IPS-15b (cell line): ENCODE data around the gene TAF11L12.
"Not testable (repeated sequence)": the region's sequence is repeated elsewhere in the genome, so short reads cannot be mapped to it uniquely, and the experiment has no call there.

Experiments used
- H3K27me3 ChIP-seq: one replicate; pipeline ENCODE4 v1.6.1; 2013; ENCODE audit warnings: low read length; ENCODE audit not compliant: control insufficient read depth, insufficient read depth
- H3K36me3 ChIP-seq: one replicate; pipeline ENCODE4 v1.6.1; 2013; ENCODE audit warnings: low read length; ENCODE audit not compliant: control insufficient read depth, insufficient read depth
- H3K4me1 ChIP-seq: one replicate; pipeline ENCODE4 v1.6.1; 2013; ENCODE audit warnings: mild to moderate bottlenecking, low read length; ENCODE audit not compliant: control insufficient read depth, insufficient read depth
- H3K4me3 ChIP-seq: one replicate; pipeline ENCODE4 v1.5.1; 2013; ENCODE audit warnings: low read depth, low read length
- H3K9ac ChIP-seq: one replicate; pipeline ENCODE4 v1.6.1; 2013; ENCODE audit warnings: low read depth, mild to moderate bottlenecking, low read length
- H3K9me3 ChIP-seq: one replicate; pipeline ENCODE4 v1.6.1; 2013; ENCODE audit warnings: mild to moderate bottlenecking, low read length; ENCODE audit not compliant: control insufficient read depth, insufficient read depth

Gene TAF11L12

DNA sequence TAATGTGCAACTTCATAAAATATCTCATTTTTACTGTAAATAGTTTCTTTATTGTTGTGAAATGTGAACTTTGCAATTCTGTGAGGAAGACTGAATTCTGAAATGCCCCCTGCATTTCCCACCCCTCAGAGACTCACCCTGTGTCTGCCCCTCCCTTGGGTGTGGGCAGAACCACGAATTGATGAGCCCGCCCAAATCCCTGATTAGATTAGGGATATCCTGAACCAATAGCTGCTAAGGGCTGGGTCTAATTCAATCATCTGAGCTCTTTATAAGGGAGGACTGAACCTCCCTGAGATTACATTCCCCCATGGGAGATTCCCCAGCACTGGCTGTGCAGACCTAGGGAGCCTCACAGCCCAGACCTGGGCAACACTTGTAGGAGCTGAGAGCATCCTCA is at the start of gene TAF11L12:
Gene TAF11L12 (plus strand): TSS at position 301 of the 400 bp plus-strand sequence.
- H3K9ac ChIP-seq, H3K27me3 ChIP-seq, H3K4me3 ChIP-seq, H3K4me1 ChIP-seq, H3K9me3 ChIP-seq, H3K36me3 ChIP-seq: not testable (repeated sequence)

- H3K9ac ChIP-seq, H3K27me3 ChIP-seq, H3K4me3 ChIP-seq, H3K36me3 ChIP-seq, H3K4me1 ChIP-seq, H3K9me3 ChIP-seq: not testable (repeated sequence)
Measured at GRCh38 chr5:17585658-17586057, 24.5 kb upstream of the TAF11L12 start, which contains the start of gene TAF11L7. TSS of gene TAF11L7 (minus strand) at chr5:17585758.

DNA sequence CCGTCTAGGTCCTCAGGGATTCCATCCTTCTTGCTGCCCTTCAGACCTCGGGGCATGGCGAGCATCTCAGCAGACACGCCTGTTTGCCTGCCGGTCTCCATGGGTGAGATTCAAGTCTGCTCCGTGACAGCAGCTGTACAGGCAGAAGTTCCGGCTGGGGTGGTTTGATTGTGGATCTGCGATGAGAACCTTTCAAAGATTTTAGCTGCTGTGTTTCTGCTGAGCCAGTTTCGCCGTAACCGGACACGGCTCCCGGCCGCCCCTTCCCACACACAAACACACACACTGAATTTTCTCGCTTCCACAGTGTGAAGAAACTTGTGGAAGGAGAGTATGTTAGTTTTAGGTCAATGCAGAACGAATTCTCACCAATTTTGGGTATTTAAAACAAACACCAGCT is 19.3 kb upstream of the TAF11L12 start, which contains the start of gene TAF11L8:
Gene TAF11L8 (minus strand): TSS at position 101 of the 400 bp plus-strand sequence.
- H3K4me3 ChIP-seq, H3K4me1 ChIP-seq, H3K27me3 ChIP-seq, H3K9ac ChIP-seq, H3K36me3 ChIP-seq, H3K9me3 ChIP-seq: not testable (repeated sequence)

DNA sequence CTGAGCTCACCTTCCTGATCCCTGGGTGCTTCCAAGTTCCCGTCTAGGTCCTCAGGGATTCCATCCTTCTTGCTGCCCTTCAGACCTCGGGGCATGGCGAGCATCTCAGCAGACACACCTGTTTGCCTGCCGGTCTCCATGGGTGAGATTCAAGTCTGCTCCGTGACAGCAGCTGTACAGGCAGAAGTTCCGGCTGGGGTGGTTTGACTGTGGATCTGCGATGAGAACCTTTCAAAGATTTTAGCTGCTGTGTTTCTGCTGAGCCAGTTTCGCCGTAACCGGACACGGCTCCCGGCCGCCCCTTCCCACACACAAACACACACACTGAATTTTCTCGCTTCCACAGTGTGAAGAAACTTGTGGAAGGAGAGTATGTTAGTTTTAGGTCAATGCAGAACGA is 15.9 kb upstream of the TAF11L12 start, which contains the start of gene TAF11L9:
Gene TAF11L9 (minus strand): TSS at position 140 of the 400 bp plus-strand sequence.
- H3K36me3 ChIP-seq, H3K9ac ChIP-seq, H3K4me1 ChIP-seq, H3K9me3 ChIP-seq, H3K4me3 ChIP-seq, H3K27me3 ChIP-seq: not testable (repeated sequence)

GRCh38 chr5:17597728-17598127 is 12.5 kb upstream of the TAF11L12 start, which contains the start of gene TAF11L10:
TSS of gene TAF11L10 (minus strand) at chr5:17597828.
- not testable (repeated sequence) for H3K9ac ChIP-seq, H3K36me3 ChIP-seq, H3K9me3 ChIP-seq, H3K27me3 ChIP-seq, H3K4me3 ChIP-seq, H3K4me1 ChIP-seq

DNA sequence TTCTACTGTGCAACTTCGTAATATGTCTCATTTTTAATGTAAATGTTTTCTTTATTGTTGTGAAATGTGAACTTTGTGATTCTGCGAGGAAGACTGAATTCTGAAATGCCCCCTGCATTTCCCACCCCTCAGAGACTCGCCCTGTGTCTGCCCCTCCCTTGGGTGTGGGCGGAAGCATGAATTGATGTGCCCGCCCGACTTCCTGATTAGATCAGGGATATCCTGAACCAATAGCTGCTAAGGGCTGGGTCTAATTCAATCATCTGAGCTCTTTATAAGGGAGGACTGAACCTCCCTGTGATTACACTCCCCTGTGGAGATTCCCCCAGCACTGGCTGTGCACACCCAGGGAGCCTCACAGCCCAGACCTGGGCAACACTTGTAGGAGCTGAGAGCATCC is 6.3 kb upstream of the TAF11L12 start, which contains the start of gene TAF11L11:
Gene TAF11L11 (plus strand): TSS at position 304 of the 400 bp plus-strand sequence.
- not testable (repeated sequence) for H3K27me3 ChIP-seq, H3K9me3 ChIP-seq, H3K4me1 ChIP-seq, H3K36me3 ChIP-seq, H3K9ac ChIP-seq, H3K4me3 ChIP-seq

DNA sequence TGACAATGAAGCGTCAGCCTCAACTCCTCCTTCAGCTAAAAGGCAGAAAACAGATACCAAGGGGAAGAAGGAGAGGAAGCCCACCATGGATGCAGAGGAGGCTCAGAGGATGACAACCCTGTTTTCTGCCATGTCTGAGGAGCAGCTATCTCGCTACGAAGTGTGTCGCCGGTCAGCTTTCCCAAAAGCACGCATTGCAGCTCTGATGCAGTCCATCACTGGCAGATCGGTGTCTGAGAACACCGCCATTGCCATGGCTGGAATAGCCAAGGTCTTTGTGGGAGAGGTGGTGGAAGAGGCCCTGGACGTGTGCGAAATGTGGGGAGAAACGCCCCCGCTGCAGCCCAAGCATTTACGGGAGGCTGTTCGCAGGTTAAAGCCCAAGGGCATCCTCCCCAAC is 5.2 kb upstream of the TAF11L12 start:
- no peak overlapping the region for H3K9ac ChIP-seq
- H3K36me3 ChIP-seq = no peaks in the 10 kb centered on the region
- H3K4me3 ChIP-seq = no peak overlapping the region
- no peaks in the 10 kb centered on the region for H3K9me3 ChIP-seq
- no peaks in the 10 kb centered on the region for H3K4me1 ChIP-seq
- no peaks in the 10 kb centered on the region for H3K27me3 ChIP-seq

- not testable (repeated sequence) for H3K9ac ChIP-seq, H3K9me3 ChIP-seq, H3K36me3 ChIP-seq, H3K4me1 ChIP-seq, H3K27me3 ChIP-seq, H3K4me3 ChIP-seq
Measured at GRCh38 chr5:17607461-17607860, 2.7 kb upstream of the TAF11L12 start.

DNA sequence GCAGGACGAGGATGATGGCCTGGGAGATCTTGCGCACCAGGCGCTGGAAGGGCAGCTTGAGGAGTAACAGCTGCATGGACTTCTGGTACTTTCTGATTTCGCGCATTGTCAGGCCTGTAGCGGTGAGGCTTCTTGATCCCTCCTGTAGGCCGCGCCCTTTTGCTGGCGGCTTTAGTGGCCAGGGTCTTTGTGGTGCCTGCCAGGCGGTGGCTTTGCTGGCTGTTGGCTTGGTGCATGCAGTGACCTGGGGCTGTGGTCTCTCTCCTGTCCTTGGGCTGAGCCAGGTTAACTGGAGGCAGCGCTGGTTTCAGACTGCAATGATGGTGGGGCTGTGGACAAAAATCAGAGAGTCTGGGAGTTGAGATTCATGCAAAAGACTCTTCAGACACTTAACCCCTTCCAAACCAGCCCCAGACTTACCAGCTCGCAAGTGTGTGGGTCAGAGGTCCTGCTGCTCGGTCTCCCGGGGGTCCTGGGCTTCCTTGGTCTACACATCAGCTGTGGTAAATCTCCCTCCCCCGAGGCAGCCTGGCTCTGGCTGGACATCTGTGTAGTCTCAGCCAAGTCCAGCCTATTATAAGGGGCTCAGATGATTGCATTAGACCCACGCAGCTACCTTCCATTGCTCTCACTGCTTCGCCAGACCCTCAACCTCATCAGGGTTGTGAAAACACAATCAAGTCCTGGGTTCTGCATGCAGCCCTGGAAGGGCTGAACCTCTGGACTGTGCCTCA is 4.8 kb downstream of the TAF11L12 start:
- no peaks in the 10 kb centered on the region for H3K27me3 ChIP-seq
- no peaks in the 10 kb centered on the region for H3K4me1 ChIP-seq
- H3K4me3 ChIP-seq = no peak overlapping the region
- H3K9me3 ChIP-seq = no peaks in the 10 kb centered on the region
- H3K9ac ChIP-seq = no peak overlapping the region
- no peaks in the 10 kb centered on the region for H3K36me3 ChIP-seq

- Histone ChIP-seq H3K4me1 (no peaks in the 10 kb centered on the region), H3K9ac (no peak overlapping the region), H3K9me3 (no peaks in the 10 kb centered on the region), H3K36me3 (no peaks in the 10 kb centered on the region), H3K4me3 (no peak overlapping the region), H3K27me3 (no peaks in the 10 kb centered on the region)
Measured at GRCh38 chr5:17619354-17619753, 9.2 kb downstream of the TAF11L12 start.

DNA sequence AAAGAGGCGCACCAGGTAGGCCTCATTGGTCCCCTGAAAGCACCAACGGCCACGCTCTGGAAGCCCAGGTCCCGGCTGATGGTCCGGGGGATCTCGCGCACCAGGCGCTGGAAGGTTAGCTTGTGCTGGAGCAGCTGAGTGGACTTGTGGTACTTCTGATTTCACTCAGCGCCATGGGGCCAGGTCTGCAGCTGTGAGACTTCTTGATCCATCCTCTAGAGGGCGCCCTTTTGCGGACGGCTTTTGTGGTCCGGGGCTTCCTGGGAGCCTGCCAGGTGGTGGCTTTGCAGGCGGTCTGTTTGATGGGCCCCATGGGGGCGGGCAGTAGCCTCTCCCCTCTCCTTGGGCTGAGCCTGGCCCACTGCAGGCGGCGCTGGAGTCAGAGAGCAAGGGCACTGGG is 10.4 kb downstream of the TAF11L12 start:
- Histone ChIP-seq H3K9me3 (no peaks in the 10 kb centered on the region), H3K4me3 (no peak overlapping the region), H3K27me3 (no peaks in the 10 kb centered on the region), H3K4me1 (no peaks in the 10 kb centered on the region), H3K36me3 (no peaks in the 10 kb centered on the region), H3K9ac (no peak overlapping the region)

GRCh38 chr5:17625686-17626085 is 15.5 kb downstream of the TAF11L12 start:
- no peaks in the 10 kb centered on the region for H3K9me3 ChIP-seq
- no peaks in the 10 kb centered on the region for H3K27me3 ChIP-seq
- no peaks in the 10 kb centered on the region for H3K36me3 ChIP-seq
- H3K4me1 ChIP-seq = no peaks in the 10 kb centered on the region
- no peak overlapping the region for H3K4me3 ChIP-seq
- no peak overlapping the region for H3K9ac ChIP-seq
